Posterior vena cava (tissue), 2 donors: ENCODE data around the gene SSX4B. TPM values are rescaled to one million over a fixed set of nuclear protein-coding genes. Genes with fewer than 3 reads are reported as not detected.
"Not testable (repeated sequence)": the region's sequence is repeated elsewhere in the genome, so short reads cannot be mapped to it uniquely, and the experiment has no call there.

Experiments
- DNase-seq: peaks from one replicate; pipeline ENCODE4 v3.0.0-alpha.2; 2020; ENCODE audit warnings: low spot score
- intact Hi-C, 2 donors: fragments of 100-400 bp; cut with DNase I; formaldehyde crosslinking; loops; one replicate each; pipeline versions ENCODE4 v1.14.1 to v1.14.2; 2022 to 2023
- long read RNA-seq, 2 donors: library from polyadenylated mRNA; unstranded; transcript quantifications; one replicate each; pipeline ENCODE4 v2.0.0, GENCODE V29; 2020 to 2021
- total RNA-seq, 2 donors: library from RNA; stranded (reverse); fragmentation: NEBNext Ultra II Directional; extraction: Animal tissue kit (Norgen Biotek cat#: 25700); gene quantifications; one replicate each; pipeline ENCODE4 v1.2.1, GENCODE V29; 2021
- donor health status: DM: yes; HTN: yes; CAD: no.
- donor health status: DM: yes; HTN: yes; CAD: no.

Gene SSX4B, protein sequence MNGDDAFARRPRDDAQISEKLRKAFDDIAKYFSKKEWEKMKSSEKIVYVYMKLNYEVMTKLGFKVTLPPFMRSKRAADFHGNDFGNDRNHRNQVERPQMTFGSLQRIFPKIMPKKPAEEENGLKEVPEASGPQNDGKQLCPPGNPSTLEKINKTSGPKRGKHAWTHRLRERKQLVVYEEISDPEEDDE
- total RNA-seq, result not detected
- long read RNA-seq, donor 1, result 0 reads
- long read RNA-seq, donor 2, result 0 reads

- DNase-seq, intact Hi-C loops: not testable (repeated sequence)
Measured at GRCh38 chrX:48411860-48412259, at the start of gene SSX4B. TSS of gene SSX4B (minus strand) at chrX:48411960. CDS start at chrX:48411372, 588 bp downstream.

DNA sequence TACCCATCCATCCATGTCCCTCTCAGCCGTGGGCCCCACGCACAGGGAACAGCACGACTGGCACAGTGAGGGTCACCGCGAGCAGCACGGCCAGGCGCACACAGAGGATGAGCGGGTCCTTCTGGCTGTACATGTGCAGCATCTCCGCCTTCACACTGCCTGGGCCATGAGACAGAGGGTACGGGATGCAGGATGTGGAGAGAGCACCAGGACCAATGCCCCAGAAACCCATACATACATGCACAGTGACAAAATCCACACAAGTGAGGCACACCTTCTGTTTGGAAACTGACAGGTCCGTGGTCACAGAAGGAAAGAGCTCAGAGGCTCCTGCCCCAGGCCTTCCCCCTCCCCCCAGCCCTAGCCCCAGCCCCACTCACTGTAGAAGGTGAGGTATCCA lies 48.8 kb upstream of the SSX4B start:
- intact Hi-C loops, result loop anchor here in 1 of 2 donors (10.0 kb wide), 1 partner anchor 386 kb away; the partner anchor contains the start of gene ZNF630
- DNase-seq, result no peak

GRCh38 chrX:48460031-48460430 lies 48.3 kb upstream of the SSX4B start:
- no peak for DNase-seq
- intact Hi-C loops, result loop anchor here in 1 of 2 donors (10.0 kb wide), 1 partner anchor 385 kb away; the partner anchor contains the start of gene ZNF630

- no peak for DNase-seq
- intact Hi-C loops, result no loop called here
Measured at GRCh38 chrX:48459483-48459882, 47.7 kb upstream of the SSX4B start.

DNA sequence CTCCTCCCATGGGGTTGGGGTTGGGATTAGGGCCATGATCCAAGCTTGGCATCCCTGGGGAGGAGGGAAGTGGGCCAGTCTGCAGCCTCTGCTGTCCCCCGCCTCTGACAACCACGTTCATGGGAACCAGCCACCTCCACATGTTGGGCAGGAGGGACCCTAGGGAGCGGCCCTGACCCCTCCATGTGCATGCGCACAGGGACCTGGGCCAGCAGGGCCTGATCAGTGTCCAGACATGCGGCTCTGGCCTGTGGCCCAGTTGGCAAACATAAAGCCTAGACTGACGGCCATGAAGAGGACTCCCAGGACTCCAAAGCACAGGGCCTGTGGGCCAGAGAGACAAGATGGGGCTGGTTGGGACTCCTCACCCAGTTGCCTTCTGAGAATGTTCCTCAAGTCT lies 47.0 kb upstream of the SSX4B start:
- DNase-seq, result no peak
- intact Hi-C loops, result no loop called here

DNA sequence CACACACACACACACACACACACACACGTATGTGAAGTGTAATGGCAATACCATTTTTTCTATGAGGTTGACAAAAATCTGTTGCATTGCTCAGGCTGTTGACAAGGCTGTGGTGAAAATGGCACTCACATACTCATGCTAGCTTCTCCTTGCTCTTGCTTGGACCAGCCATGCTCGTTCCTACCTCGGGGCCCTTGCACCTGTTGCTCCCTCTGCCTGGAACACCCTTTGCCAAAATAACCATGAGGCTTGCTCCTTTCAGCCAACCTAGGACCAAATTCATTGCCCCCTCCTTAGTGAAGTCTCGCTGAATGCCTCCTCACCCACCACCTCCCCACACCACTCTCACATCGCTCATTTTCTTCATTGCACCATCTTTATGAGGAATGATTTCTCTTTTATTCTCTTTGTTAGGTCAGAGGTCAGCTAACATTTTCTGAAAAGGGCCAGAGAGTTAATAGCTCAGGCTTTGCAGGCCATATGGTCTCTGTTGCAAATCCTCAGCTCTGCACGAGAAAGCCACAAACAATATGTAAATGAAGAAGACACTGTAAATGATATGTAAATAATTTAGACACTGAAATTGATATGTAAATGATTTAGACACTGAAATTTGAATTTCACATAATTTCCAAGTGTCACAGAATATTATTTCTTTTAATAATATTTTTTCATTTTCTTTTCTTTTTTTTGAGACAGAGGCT lies 45.0 kb upstream of the SSX4B start:
- no peak for DNase-seq
- intact Hi-C loops, result no loop called here

DNA sequence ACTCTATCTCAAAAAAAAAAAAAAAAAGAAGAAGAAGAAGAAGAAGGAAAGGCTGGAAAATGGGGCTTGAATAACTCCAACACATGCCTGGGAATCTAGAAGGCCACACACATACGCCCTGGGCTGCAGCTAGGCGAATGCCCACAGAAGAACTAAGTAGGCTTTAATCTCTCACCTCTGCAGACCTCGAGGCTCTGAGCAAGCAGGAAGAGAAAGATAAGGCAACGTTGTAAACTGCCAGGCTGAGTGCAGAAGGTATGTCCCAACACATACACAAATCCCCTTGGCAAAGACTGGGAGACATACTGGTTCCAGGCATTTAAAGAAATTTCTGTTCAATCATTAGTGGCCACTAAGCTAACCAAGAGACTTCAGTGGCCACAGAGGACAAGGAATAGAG lies 39.9 kb upstream of the SSX4B start:
- DNase-seq, result no peak
- intact Hi-C loops, result no loop called here

GRCh38 chrX:48450076-48450475 lies 38.3 kb upstream of the SSX4B start:
- no peak for DNase-seq
- intact Hi-C loops, result no loop called here

DNA sequence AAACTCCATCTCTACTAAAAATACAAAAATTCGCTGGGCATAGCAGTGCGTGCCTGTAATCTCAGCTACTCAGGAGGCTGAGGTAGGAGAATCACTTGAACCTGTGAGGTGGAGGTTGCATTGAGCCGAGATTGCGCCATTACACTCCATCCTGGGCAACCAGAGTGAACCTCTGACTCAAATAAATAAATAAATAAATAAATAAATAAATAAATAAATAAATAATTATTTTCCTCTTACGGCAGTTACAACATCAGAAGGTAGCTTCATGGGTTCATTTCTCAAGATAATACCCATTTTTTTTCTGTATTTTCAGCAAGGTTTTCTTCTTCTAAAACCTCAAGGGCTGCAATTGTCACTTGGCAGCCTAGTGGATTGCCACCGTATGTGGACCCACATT lies 35.4 kb upstream of the SSX4B start:
- DNase-seq, result not testable (repeated sequence)

DNA sequence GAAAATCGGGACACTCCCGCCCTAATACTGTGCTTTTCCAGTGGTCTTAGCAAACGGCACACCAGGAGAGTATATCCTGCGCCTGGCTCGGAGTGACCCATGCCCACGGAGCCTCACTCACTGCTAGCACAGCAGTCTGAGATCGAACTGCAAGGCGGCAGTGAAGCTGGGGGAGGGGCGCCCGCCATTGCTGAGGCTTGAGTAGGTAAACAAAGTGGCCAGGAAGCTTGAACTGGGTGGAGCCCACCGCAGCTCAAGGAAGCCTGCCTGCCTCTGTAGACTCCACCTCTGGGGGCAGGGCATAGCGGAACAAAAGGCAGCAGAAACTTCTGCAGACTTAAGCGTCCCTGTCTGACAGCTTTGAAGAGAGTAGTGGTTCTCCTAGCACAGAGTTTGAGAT lies 22.0 kb upstream of the SSX4B start:
- intact Hi-C loops, DNase-seq: not testable (repeated sequence)

More for the DNA sequence above, 35.4 kb upstream of the SSX4B start:
- intact Hi-C loops, result not testable (repeated sequence)

GRCh38 chrX:48430166-48430565 lies 18.4 kb upstream of the SSX4B start:
- intact Hi-C loops, DNase-seq: not testable (repeated sequence)

DNA sequence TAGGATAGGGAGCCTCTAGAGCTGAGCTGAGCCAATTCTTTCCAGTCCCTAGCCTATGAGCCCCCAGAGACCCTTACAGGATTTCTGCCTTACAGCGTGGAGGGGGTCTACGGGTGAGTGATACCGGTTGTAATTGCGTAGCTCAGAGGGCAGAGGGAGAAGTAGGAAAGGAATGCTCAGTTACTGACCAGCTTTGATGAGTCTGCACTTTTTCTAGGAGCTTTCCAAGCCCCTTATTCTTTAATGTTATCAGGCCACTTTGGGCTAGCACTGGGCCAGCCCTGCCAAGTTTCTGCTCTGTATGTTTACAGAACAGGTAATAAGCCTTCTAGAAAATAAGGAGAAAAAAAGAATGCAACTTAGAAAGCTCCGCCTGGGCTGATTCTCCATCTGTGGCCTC lies 17.8 kb upstream of the SSX4B start:
- intact Hi-C loops, result not testable (repeated sequence)

DNA sequence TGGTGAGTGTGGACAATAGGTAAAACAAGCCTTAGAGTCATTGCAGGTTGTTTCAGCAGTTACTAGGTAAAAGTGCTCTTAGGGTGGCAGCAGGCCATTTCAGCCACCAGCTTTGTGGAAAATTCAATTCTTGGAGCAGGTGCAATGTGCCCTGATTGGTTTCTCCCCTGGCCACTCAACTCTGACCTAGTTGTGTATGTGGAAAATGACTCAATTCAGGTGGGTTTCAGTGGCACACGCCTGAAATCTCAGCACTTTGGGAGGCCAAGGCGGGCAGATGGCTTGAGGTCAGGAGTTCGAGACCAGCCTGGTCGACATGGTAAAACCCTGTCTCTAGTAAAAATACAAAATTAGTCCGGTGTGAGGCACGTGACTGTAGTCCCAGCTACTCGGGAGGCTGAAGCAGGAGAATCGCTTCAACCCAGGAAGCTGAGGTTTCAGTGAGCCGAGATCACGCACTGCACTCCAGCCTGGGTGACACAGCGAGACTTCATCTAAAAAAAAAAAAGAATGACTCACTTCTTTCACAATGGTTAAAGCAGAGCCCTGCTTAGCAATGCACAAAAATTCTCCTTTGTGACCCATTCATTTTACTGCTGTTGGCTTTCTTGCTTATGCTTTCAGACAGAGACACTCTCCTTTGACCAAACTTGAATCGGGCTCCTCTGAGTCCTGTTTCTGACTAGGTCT lies 15.4 kb upstream of the SSX4B start:
- DNase-seq, intact Hi-C loops: not testable (repeated sequence)

More for the DNA sequence above, 17.8 kb upstream of the SSX4B start:
- not testable (repeated sequence) for DNase-seq

DNA sequence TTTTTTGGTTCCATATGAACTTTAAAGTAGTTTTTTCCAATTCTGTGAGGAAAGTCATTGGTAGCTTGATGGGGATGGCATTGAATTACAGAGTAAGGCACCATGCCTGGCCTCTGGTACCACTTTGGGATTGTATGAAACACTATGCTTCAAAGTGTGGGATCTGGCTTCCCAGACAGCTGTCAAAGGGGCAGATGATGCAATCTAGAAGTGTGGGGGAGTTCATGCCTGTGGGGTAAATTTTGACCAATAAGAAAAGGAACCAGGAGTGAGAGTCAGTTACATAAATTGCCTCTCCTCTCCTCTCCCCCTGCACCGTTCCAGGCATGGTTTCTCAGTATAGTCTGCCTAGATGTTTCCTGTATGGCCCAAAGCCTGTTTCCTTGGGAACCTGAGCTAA lies 13.9 kb downstream of the SSX4B start:
- DNase-seq, intact Hi-C loops: not testable (repeated sequence)

DNA sequence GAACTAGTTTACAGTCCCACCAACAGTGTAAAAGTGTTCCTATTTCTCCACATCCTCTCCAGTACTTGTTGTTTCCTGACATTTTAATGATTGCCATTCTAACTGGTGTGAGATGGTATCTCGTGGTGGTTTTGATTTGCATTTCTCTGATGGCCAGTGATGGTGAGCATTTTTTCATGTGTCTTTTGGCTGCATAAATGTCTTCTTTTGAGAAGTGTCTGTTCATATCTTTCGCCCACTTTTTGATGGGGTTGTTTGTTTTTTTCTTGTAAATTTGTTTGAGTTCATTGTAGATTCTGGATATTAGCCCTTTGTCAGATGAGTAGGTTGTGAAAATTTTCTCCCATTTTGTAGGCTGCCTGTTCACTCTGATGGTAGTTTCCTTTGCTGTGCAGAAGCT lies 14.8 kb downstream of the SSX4B start:
- DNase-seq, intact Hi-C loops: not testable (repeated sequence)

- DNase-seq, intact Hi-C loops: not testable (repeated sequence)
Measured at GRCh38 chrX:48383239-48383638, 28.5 kb downstream of the SSX4B start, which contains the start of gene SSX4. TSS of gene SSX4 (plus strand) at chrX:48383539. CDS start at chrX:48384054, 515 bp downstream.

DNA sequence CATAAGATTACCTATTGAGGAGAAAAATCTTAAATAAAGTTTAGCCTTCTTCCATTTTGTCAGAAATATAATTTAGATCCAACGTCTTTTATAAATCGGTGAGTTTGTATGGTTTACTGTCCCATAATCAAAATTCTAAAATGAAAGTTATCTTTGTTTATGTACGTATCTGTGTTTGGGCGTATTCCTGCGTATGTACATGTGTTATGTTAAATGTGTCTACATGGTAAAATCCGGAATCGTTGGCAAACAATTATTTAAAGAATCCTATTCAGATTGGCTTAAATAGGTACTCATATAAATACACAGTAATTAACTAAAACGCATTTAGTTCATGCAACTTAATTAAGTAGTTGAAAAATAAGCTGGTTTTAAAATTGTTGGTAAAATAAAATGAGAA lies 41.4 kb downstream of the SSX4B start:
- intact Hi-C loops, DNase-seq: not testable (repeated sequence)

DNA sequence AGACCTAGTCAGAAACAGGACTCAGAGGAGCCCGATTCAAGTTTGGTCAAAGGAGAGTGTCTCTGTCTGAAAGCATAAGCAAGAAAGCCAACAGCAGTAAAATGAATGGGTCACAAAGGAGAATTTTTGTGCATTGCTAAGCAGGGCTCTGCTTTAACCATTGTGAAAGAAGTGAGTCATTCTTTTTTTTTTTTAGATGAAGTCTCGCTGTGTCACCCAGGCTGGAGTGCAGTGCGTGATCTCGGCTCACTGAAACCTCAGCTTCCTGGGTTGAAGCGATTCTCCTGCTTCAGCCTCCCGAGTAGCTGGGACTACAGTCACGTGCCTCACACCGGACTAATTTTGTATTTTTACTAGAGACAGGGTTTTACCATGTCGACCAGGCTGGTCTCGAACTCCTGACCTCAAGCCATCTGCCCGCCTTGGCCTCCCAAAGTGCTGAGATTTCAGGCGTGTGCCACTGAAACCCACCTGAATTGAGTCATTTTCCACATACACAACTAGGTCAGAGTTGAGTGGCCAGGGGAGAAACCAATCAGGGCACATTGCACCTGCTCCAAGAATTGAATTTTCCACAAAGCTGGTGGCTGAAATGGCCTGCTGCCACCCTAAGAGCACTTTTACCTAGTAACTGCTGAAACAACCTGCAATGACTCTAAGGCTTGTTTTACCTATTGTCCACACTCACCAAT lies 43.9 kb downstream of the SSX4B start:
- DNase-seq, intact Hi-C loops: not testable (repeated sequence)

GRCh38 chrX:48359281-48359680 lies 52.5 kb downstream of the SSX4B start:
- intact Hi-C loops, result not testable (repeated sequence)

More at GRCh38 chrX:48359281-48359680, 52.5 kb downstream of the SSX4B start:
- DNase-seq, result not testable (repeated sequence)
